Activated gamma-delta T cell treated with anti-CD3 and anti-CD28 coated beads, Interleukin-2, amount 50 U/mL, for 16 hours (primary cell): ENCODE measurements around the gene DENND4B.
"Not testable (repeated sequence)": the region's sequence is repeated elsewhere in the genome, so short reads cannot be mapped to it uniquely, and the experiment has no call there.

ENCODE experiments used
- DNase-seq: peaks from one replicate; pipeline ENCODE4 v3.0.0-alpha.2; 2020; ENCODE audit warnings: low read depth

Gene DENND4B

GRCh38 chr1:153946622-153947241, at the start of gene DENND4B:
TSS of gene DENND4B (minus strand) at chr1:153946718. CDS start at chr1:153944374, 2,344 bp downstream.
- DNase-seq = peak; percentile 67

- DNase-seq = no peak
Observed at GRCh38 chr1:153995640-153996039, 49.1 kb upstream of the DENND4B start.

- no peak for DNase-seq
Observed at GRCh38 chr1:153995202-153995601, 48.7 kb upstream of the DENND4B start.

- DNase-seq = no peak
Observed at GRCh38 chr1:153991806-153992205, 45.3 kb upstream of the DENND4B start.

GRCh38 chr1:153991151-153991630, 44.7 kb upstream of the DENND4B start:
- no peak for DNase-seq

- DNase-seq = peak; percentile 79
Observed at GRCh38 chr1:153990468-153991150, 44.1 kb upstream of the DENND4B start, which contains the start of gene RPS27. TSS of gene RPS27 (plus strand) at chr1:153990762. CDS start at chr1:153990797, 35 bp downstream.

- DNase-seq = no peak
Observed at GRCh38 chr1:153987621-153988020, 41.1 kb upstream of the DENND4B start.

- no peak for DNase-seq
Observed at GRCh38 chr1:153985941-153986761, 39.6 kb upstream of the DENND4B start, which contains the start of gene RAB13. TSS of gene RAB13 (minus strand) at chr1:153986339. CDS start at chr1:153986236, 103 bp downstream.

- DNase-seq = peak; percentile 40
Observed at GRCh38 chr1:153985341-153985912, 38.9 kb upstream of the DENND4B start.

- DNase-seq = no peak
Observed at GRCh38 chr1:153984123-153984894, 37.8 kb upstream of the DENND4B start.

- DNase-seq = not testable (repeated sequence)
Observed at GRCh38 chr1:153981735-153982134, 35.2 kb upstream of the DENND4B start.

- not testable (repeated sequence) for DNase-seq
Observed at GRCh38 chr1:153979091-153979490, 32.6 kb upstream of the DENND4B start.

GRCh38 chr1:153978274-153978909, 31.9 kb upstream of the DENND4B start:
- no peak for DNase-seq

- peak; percentile 66 for DNase-seq
Observed at GRCh38 chr1:153977250-153978240, 31.0 kb upstream of the DENND4B start, which contains the start of gene JTB. TSS of gene JTB (minus strand) at chr1:153977674. CDS start at chr1:153977252, 422 bp downstream.

- DNase-seq = no peak
Observed at GRCh38 chr1:153976819-153977249, 30.3 kb upstream of the DENND4B start.

- no peak for DNase-seq
Observed at GRCh38 chr1:153973525-153973924, 27.0 kb upstream of the DENND4B start.

- DNase-seq = no peak
Observed at GRCh38 chr1:153973071-153973470, 26.6 kb upstream of the DENND4B start.

GRCh38 chr1:153970346-153970745, 23.8 kb upstream of the DENND4B start:
- DNase-seq = no peak

GRCh38 chr1:153968972-153969371, 22.5 kb upstream of the DENND4B start:
- no peak for DNase-seq
